Liver (tissue), 9 donors: ENCODE measurements around the gene PPM1K. TPM values are rescaled to one million over a fixed set of nuclear protein-coding genes. Genes with fewer than 3 reads are reported as not detected.

Source experiments
- DNase-seq: peaks from one replicate; pipeline ENCODE4 v3.0.0-alpha.2; 2017; ENCODE audit warnings: low spot score
- H3K27ac ChIP-seq, 2 donors: one replicate each; pipeline ENCODE4 v1.7.0; 2013; ENCODE audit warnings: inconsistent platforms in 2 of 2, low read length in 2 of 2, control low read depth in 1 of 2, low read depth in 1 of 2, mild to moderate bottlenecking in 1 of 2
- H3K27me3 ChIP-seq, 4 donors: one replicate each; pipeline versions ENCODE4 v1.6.1 to v1.7.0; 2013; ENCODE audit warnings: low read length in 3 of 4, inconsistent platforms in 1 of 4, mild to moderate bottlenecking in 1 of 4, moderate library complexity in 1 of 4; ENCODE audit not compliant: control insufficient read depth in 4 of 4, insufficient read depth in 4 of 4
- H3K36me3 ChIP-seq, 4 donors: one replicate each; pipeline versions ENCODE4 v1.6.1 to v1.7.0; 2013; ENCODE audit warnings: low read length in 3 of 4, mild to moderate bottlenecking in 3 of 4, low read depth in 1 of 4, moderate library complexity in 1 of 4; ENCODE audit not compliant: control insufficient read depth in 4 of 4, insufficient read depth in 3 of 4
- H3K4me1 ChIP-seq, 4 donors: one replicate each; pipeline versions ENCODE4 v1.6.1 to v1.7.0; 2013; ENCODE audit warnings: low read length in 3 of 4, mild to moderate bottlenecking in 3 of 4, moderate library complexity in 1 of 4; ENCODE audit not compliant: control insufficient read depth in 4 of 4, insufficient read depth in 4 of 4
- H3K4me3 ChIP-seq, 3 donors: one replicate each; pipeline versions ENCODE4 v1.6.1 to v1.7.0; 2013; ENCODE audit warnings: low read length in 3 of 3, control low read depth in 1 of 3, low read depth in 1 of 3, mild to moderate bottlenecking in 1 of 3
- H3K9ac ChIP-seq, 2 donors: one replicate each; pipeline ENCODE4 v1.7.0; 2013; ENCODE audit warnings: low read length in 2 of 2, mild to moderate bottlenecking in 2 of 2, moderate library complexity in 2 of 2, control low read depth in 1 of 2, low read depth in 1 of 2
- H3K9me3 ChIP-seq, 4 donors: one replicate each; pipeline versions ENCODE4 v1.6.1 to v1.7.0; 2013; ENCODE audit warnings: low read length in 3 of 4; ENCODE audit not compliant: control insufficient read depth in 4 of 4
- EGR1 ChIP-seq, 2 donors: IDR thresholded peaks; 2 replicates each; pipeline ENCODE4 v1.6.1; 2016 to 2018; ENCODE audit warnings: antibody characterized with exemption in 2 of 2, low read depth in 2 of 2
- FOXA1 ChIP-seq: IDR thresholded peaks from 2 replicates; pipeline ENCODE4 v1.6.1; 2016; ENCODE audit warnings: antibody characterized with exemption
- FOXA2 ChIP-seq: IDR thresholded peaks from 2 replicates; pipeline ENCODE4 v1.6.1; 2016; ENCODE audit warnings: antibody characterized with exemption
- GABPA ChIP-seq, 2 donors: IDR thresholded peaks in 1 of 2; conservative IDR thresholded peaks in 1 of 2; 2 replicates each; pipeline ENCODE4 v1.6.1; 2016; ENCODE audit warnings: antibody characterized with exemption in 2 of 2, mild to moderate bottlenecking in 1 of 2, moderate library complexity in 1 of 2
- HNF4A ChIP-seq, 2 donors: conservative IDR thresholded peaks; 2 replicates each; pipeline ENCODE4 v1.6.1; 2016; ENCODE audit warnings: antibody characterized with exemption in 2 of 2, mild to moderate bottlenecking in 2 of 2
- HNF4G ChIP-seq: IDR thresholded peaks from 2 replicates; pipeline ENCODE4 v1.6.1; 2016; ENCODE audit warnings: antibody characterized with exemption
- JUND ChIP-seq, 2 donors: IDR thresholded peaks; 2 replicates each; pipeline ENCODE4 v1.6.1; 2016; ENCODE audit warnings: antibody characterized with exemption in 2 of 2
- NR2F2 ChIP-seq: IDR thresholded peaks from 2 replicates; pipeline ENCODE4 v1.6.1; 2016; ENCODE audit warnings: antibody characterized with exemption
- RAD21 ChIP-seq, 2 donors: IDR thresholded peaks; 2 replicates each; pipeline ENCODE4 v1.6.1; 2016; ENCODE audit warnings: antibody characterized with exemption in 2 of 2, mild to moderate bottlenecking in 2 of 2
- REST ChIP-seq: IDR thresholded peaks from 2 replicates; pipeline ENCODE4 v1.6.1; 2016; ENCODE audit warnings: antibody characterized with exemption, mild to moderate bottlenecking
- RXRA ChIP-seq, 2 donors: IDR thresholded peaks; 2 replicates each; pipeline ENCODE4 v1.6.1; 2017 to 2018; ENCODE audit warnings: antibody characterized with exemption in 2 of 2, mild to moderate bottlenecking in 1 of 2
- SP1 ChIP-seq: IDR thresholded peaks from 2 replicates; pipeline ENCODE4 v1.6.1; 2018; ENCODE audit warnings: antibody characterized with exemption, mild to moderate bottlenecking
- TAF1 ChIP-seq: conservative IDR thresholded peaks from 2 replicates; pipeline ENCODE4 v1.6.1; 2016; ENCODE audit warnings: antibody characterized with exemption, mild to moderate bottlenecking
- YY1 ChIP-seq: IDR thresholded peaks from 2 replicates; pipeline ENCODE4 v1.6.1; 2016; ENCODE audit warnings: antibody characterized with exemption, mild to moderate bottlenecking
- WGBS: extraction: QIAGEN DNeasy Blood & Tissue Kit; methylation state at CpG from one replicate; pipeline ENCODE4 v1.1.7; 2013; 5-methylcytosine and 5-hydroxymethylcytosine counted together
- polyA plus RNA-seq, 2 donors: library from polyadenylated mRNA; stranded (reverse) in 1 of 2; unstranded in 1 of 2; fragments of 200-250 nt in 1 of 2; fragments of >200 nt in 1 of 2; fragmentation: Nextera tagmentation in 1 of 2; extraction: Ambion mirVana in 1 of 2; gene quantifications; one replicate each; pipeline versions ENCODE4 v1.2.1 to v1.2.3, GENCODE V29; 2013 to 2015
- total RNA-seq, 2 donors: library from RNA; depleted of rRNA; stranded (reverse); fragments of >200 nt; gene quantifications; one replicate each; pipeline ENCODE4 v1.2.3, GENCODE V29; 2014
- TF ChIP-seq, protein P1 (sequence below): IDR thresholded peaks from 2 replicates; pipeline ENCODE4 v1.6.1; 2016; ENCODE audit warnings: antibody characterized with exemption
- TF ChIP-seq, protein P2 (sequence below): IDR thresholded peaks from 2 replicates; pipeline ENCODE4 v1.6.1; 2016; ENCODE audit warnings: antibody characterized with exemption
- TF ChIP-seq, protein P3 (sequence below): IDR thresholded peaks from 2 replicates; pipeline ENCODE4 v1.6.1; 2016; ENCODE audit warnings: antibody characterized with exemption
- TF ChIP-seq, protein P4 (sequence below): fragments of 150-350 bp; IDR thresholded peaks from 2 replicates; pipeline ENCODE4 v1.5.1; 2017; ENCODE audit warnings: improper control_type of control experiment, low read depth, low read length; ENCODE audit not compliant: missing input control
- donor health status: healthy.
- donor health status: healthy.
- donor health status: healthy.
- donor health status: healthy.
- donor health status: healthy.

Gene PPM1K
- total and polyA plus RNA-seq, 4 donors, result 1.3 to 12.7 (median 6.7) TPM

- peaks cover 0 to 6% (median 3%) of the 10 kb centered on the region in 4 donors for H3K4me1 ChIP-seq
- TF ChIP-seq HNF4G (no peak), EGR1 (IDR thresholded peaks at IDR 0.05; ENCODE audit: low read depth in 2 of 2) (no peak), SP1 (peak; percentile 20), YY1 (no peak), TAF1 (no peak), RXRA (IDR thresholded peaks at IDR 0.05) (peak in 1 of 2 donors; percentile 32), FOXA2 (peak; percentile 85), JUND (IDR thresholded peaks at IDR 0.05) (no peak), HNF4A (conservative IDR thresholded peaks at IDR 0.05) (peak in 1 of 2 donors; percentile 14), RAD21 (IDR thresholded peaks at IDR 0.05) (peak; percentile 7 to 26), FOXA1 (peak; percentile 78), GABPA (IDR thresholded peaks at IDR 0.05 in 1 of 2, conservative IDR thresholded peaks at IDR 0.05 in 1 of 2) (no peak), REST (no peak), NR2F2 (no peak)
- TF ChIP-seq, protein P1, sequence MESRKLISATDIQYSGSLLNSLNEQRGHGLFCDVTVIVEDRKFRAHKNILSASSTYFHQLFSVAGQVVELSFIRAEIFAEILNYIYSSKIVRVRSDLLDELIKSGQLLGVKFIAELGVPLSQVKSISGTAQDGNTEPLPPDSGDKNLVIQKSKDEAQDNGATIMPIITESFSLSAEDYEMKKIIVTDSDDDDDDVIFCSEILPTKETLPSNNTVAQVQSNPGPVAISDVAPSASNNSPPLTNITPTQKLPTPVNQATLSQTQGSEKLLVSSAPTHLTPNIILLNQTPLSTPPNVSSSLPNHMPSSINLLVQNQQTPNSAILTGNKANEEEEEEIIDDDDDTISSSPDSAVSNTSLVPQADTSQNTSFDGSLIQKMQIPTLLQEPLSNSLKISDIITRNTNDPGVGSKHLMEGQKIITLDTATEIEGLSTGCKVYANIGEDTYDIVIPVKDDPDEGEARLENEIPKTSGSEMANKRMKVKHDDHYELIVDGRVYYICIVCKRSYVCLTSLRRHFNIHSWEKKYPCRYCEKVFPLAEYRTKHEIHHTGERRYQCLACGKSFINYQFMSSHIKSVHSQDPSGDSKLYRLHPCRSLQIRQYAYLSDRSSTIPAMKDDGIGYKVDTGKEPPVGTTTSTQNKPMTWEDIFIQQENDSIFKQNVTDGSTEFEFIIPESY, result no peak
- TF ChIP-seq, protein P2, sequence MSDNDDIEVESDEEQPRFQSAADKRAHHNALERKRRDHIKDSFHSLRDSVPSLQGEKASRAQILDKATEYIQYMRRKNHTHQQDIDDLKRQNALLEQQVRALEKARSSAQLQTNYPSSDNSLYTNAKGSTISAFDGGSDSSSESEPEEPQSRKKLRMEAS, result no peak
- TF ChIP-seq, protein P3, sequence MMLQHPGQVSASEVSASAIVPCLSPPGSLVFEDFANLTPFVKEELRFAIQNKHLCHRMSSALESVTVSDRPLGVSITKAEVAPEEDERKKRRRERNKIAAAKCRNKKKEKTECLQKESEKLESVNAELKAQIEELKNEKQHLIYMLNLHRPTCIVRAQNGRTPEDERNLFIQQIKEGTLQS, result no peak
- TF ChIP-seq, protein P4, sequence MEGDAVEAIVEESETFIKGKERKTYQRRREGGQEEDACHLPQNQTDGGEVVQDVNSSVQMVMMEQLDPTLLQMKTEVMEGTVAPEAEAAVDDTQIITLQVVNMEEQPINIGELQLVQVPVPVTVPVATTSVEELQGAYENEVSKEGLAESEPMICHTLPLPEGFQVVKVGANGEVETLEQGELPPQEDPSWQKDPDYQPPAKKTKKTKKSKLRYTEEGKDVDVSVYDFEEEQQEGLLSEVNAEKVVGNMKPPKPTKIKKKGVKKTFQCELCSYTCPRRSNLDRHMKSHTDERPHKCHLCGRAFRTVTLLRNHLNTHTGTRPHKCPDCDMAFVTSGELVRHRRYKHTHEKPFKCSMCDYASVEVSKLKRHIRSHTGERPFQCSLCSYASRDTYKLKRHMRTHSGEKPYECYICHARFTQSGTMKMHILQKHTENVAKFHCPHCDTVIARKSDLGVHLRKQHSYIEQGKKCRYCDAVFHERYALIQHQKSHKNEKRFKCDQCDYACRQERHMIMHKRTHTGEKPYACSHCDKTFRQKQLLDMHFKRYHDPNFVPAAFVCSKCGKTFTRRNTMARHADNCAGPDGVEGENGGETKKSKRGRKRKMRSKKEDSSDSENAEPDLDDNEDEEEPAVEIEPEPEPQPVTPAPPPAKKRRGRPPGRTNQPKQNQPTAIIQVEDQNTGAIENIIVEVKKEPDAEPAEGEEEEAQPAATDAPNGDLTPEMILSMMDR, result no peak
- WGBS, result 41% methylated on average over 6 of the region's 6 CpGs
- no peak overlapping the region for H3K4me3 ChIP-seq
- H3K9ac ChIP-seq, result no peak overlapping the region
- H3K36me3 ChIP-seq, result no peaks in the 10 kb centered on the region
- no peak overlapping the region for H3K27ac ChIP-seq
- H3K27me3 ChIP-seq, result no peaks in the 10 kb centered on the region
- H3K9me3 ChIP-seq, result no peaks in the 10 kb centered on the region
- DNase-seq, result no peak
These were observed 68.0 kb downstream of the PPM1K start for GRCh38 chr4:88216395-88216794.
